ENCODE measurements around the gene AR.

Gene AR

DNA sequence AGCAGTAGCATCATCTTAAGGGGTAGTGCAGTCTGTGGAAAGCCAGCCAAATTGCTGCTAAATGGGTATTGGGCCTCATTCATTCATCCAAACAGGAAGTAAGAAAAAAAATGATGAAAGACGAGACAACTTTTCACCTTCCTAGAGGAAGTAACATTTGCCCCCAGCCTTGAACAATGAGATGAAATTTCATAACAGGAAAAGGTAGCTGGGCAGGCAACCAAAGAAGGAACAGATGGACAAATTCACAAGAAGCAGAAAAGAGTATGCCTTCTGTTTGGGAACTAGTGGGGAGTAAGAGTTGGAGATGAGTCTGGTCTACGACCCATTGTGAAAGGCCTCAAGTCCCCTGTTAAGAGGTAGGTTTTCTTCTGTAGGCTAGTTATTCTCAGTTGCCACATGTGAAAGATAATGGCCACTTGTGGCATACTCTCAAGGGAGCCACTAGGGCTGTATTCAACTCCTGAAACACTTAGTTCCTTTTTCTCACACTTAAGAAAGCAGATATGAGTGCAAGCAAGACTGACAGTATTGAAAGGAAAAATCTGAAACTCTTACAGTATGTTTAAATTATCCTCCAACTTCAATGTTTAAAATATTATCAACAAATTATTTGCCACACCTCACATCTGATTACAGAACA is 190.4 kb downstream of the AR start:
- H3K4me1 ChIP-seq (ENCODE audit: insufficient read depth, low read length) = no peaks in the 10 kb centered on the region
- no peak overlapping the region for H3K27ac ChIP-seq (ENCODE audit: low read length)
- no peaks in the 10 kb centered on the region for H3K36me3 ChIP-seq (ENCODE audit: insufficient read depth, low read depth, low read length)
- no peaks in the 10 kb centered on the region for H3K9me3 ChIP-seq (ENCODE audit: insufficient read depth, low read depth, low read length)
- no peak overlapping the region for H3K9ac ChIP-seq (ENCODE audit: low read depth, low read length)
- H3K4me3 ChIP-seq (ENCODE audit: low read length) = no peak overlapping the region
- no peaks in the 10 kb centered on the region for H3K27me3 ChIP-seq (ENCODE audit: insufficient read depth, low read length)

DNA sequence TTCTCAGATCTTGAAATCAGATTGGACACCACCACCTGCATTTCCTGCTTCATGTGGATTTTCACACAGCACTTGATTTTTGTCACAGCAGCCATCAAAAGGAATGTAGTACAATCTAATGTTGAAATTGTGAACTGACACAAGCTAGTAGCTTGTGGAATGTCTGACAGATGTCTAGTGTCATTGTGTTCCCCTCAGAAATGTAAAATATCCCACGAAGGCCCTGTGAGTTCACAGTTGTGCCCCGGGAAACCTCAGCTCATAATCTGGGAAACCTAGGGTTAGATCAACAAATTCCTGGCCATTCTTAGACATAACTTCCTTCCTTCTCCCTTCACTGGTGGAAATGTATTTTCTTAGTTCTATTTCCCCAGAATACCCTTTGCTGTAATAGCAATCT is 205.7 kb downstream of the AR start:
- no peak overlapping the region for H3K4me3 ChIP-seq (ENCODE audit: low read length)
- H3K9ac ChIP-seq (ENCODE audit: low read depth, low read length) = no peak overlapping the region

DNA sequence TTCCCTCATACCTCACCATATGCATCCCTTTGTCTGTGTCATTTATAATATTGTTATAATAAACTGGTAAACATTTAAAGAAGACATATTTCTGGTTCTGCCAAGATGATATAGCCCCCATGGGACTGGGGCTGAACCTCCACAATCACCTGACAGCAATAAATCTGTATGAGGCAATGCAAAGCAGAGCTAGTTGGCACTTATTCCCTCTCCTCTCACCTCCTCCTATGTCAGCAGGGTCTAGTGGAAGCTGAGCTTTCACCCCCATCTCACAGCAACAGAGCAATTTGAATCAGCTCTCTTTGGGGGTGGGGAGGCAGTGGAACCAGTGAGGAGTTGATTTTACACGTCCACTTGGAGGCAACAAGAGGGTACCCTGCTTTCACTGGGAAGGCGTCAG is 206.9 kb downstream of the AR start:
- Histone ChIP-seq H3K27ac (ENCODE audit: low read length) (no peak overlapping the region), H3K4me1 (ENCODE audit: insufficient read depth, low read length) (no peaks in the 10 kb centered on the region), H3K4me3 (ENCODE audit: low read length) (no peak overlapping the region), H3K9me3 (ENCODE audit: insufficient read depth, low read depth, low read length) (no peaks in the 10 kb centered on the region), H3K36me3 (ENCODE audit: insufficient read depth, low read depth, low read length) (no peaks in the 10 kb centered on the region), H3K27me3 (ENCODE audit: insufficient read depth, low read length) (no peaks in the 10 kb centered on the region), H3K9ac (ENCODE audit: low read depth, low read length) (no peak overlapping the region)

More for the DNA sequence above, 205.7 kb downstream of the AR start:
- H3K4me1 ChIP-seq (ENCODE audit: insufficient read depth, low read length) = no peaks in the 10 kb centered on the region
- no peak overlapping the region for H3K27ac ChIP-seq (ENCODE audit: low read length)
- H3K9me3 ChIP-seq (ENCODE audit: insufficient read depth, low read depth, low read length) = no peaks in the 10 kb centered on the region
- H3K27me3 ChIP-seq (ENCODE audit: insufficient read depth, low read length) = no peaks in the 10 kb centered on the region
- no peaks in the 10 kb centered on the region for H3K36me3 ChIP-seq (ENCODE audit: insufficient read depth, low read depth, low read length)

DNA sequence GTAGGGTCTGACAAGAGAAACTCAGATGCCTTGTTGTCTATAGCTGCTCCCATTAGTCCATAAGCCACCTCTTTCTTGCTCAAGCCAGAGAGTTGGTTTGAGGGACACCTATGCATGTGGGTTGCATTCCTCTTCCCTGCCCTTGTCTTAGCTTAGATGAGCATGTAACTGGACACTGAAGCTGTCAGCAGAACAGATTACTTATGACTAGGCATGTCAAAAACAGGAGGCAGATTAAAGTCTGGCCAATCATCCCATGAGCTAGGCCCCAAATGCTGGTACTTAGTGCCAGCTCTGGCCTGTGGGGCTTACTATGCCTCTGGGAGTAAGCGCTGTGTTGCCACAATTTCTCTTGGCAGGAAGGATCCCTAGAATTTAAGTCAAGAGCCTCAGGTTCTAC is 215.2 kb downstream of the AR start:
- no peaks in the 10 kb centered on the region for H3K27me3 ChIP-seq (ENCODE audit: insufficient read depth, low read length)
- no peaks in the 10 kb centered on the region for H3K4me1 ChIP-seq (ENCODE audit: insufficient read depth, low read length)
- no peaks in the 10 kb centered on the region for H3K9me3 ChIP-seq (ENCODE audit: insufficient read depth, low read depth, low read length)
- no peak overlapping the region for H3K9ac ChIP-seq (ENCODE audit: low read depth, low read length)
- H3K4me3 ChIP-seq (ENCODE audit: low read length) = no peak overlapping the region
- H3K36me3 ChIP-seq (ENCODE audit: insufficient read depth, low read depth, low read length) = no peaks in the 10 kb centered on the region
- H3K27ac ChIP-seq (ENCODE audit: low read length) = no peak overlapping the region

DNA sequence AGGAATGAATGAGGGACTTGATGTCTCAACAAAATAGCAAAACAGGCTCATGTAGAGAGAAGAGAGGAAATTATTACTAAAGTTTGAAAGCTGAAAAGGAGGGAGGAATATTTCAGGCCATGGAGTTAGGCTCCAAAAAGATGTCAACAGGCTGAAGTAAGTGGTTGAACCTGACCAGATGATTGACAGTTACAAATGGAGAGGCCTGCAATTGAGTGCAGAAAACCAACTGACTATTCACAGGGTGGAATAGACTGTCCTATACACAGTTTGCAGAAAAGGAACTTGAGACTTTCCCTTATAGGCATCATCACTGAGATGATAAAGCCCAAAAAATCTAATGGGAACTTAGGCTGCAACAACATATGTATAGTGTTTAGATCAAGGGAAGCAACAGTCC is 233.3 kb downstream of the AR start:
- H3K36me3 ChIP-seq (ENCODE audit: insufficient read depth, low read depth, low read length) = no peaks in the 10 kb centered on the region
- no peaks in the 10 kb centered on the region for H3K4me1 ChIP-seq (ENCODE audit: insufficient read depth, low read length)
- H3K27ac ChIP-seq (ENCODE audit: low read length) = no peak overlapping the region
- H3K4me3 ChIP-seq (ENCODE audit: low read length) = no peak overlapping the region
- no peaks in the 10 kb centered on the region for H3K27me3 ChIP-seq (ENCODE audit: insufficient read depth, low read length)
- no peaks in the 10 kb centered on the region for H3K9me3 ChIP-seq (ENCODE audit: insufficient read depth, low read depth, low read length)
- no peak overlapping the region for H3K9ac ChIP-seq (ENCODE audit: low read depth, low read length)

DNA sequence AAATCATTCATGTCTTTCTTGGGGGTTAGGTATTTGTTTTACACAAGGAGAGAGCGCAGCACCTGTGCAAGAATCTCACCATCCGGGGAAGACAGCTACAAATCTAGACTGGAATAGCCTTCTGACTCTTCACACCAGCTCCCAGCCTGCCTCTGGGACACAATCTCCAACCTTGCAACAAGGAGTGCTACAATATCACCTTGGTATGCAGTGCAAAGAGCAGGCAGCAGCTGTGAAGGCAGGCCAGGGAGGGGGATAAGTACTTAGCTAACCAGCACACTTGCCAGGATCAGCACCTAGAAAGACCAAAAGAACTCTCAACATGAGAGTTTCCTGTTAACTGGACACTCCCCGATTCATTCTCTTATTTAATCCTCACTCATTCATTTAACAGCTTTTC is 235.3 kb downstream of the AR start:
- no peak overlapping the region for H3K4me3 ChIP-seq (ENCODE audit: low read length)
- H3K36me3 ChIP-seq (ENCODE audit: insufficient read depth, low read depth, low read length) = no peaks in the 10 kb centered on the region
- H3K4me1 ChIP-seq (ENCODE audit: insufficient read depth, low read length) = no peaks in the 10 kb centered on the region
- H3K27ac ChIP-seq (ENCODE audit: low read length) = no peak overlapping the region
- H3K27me3 ChIP-seq (ENCODE audit: insufficient read depth, low read length) = no peaks in the 10 kb centered on the region
- no peak overlapping the region for H3K9ac ChIP-seq (ENCODE audit: low read depth, low read length)
- H3K9me3 ChIP-seq (ENCODE audit: insufficient read depth, low read depth, low read length) = no peaks in the 10 kb centered on the region
